HPDE6-E6E7 (cell line): ENCODE data around the gene CLSTN2.

Source experiments
- DNase-seq: peaks from one replicate; pipeline ENCODE4 v3.0.0; 2011; ENCODE audit warnings: missing footprints; ENCODE audit errors: extremely low spot score

The CLSTN2 gene

GRCh38 chr3:140341817-140342403 lies 406.9 kb downstream of the CLSTN2 start:
- no peak for DNase-seq

DNA sequence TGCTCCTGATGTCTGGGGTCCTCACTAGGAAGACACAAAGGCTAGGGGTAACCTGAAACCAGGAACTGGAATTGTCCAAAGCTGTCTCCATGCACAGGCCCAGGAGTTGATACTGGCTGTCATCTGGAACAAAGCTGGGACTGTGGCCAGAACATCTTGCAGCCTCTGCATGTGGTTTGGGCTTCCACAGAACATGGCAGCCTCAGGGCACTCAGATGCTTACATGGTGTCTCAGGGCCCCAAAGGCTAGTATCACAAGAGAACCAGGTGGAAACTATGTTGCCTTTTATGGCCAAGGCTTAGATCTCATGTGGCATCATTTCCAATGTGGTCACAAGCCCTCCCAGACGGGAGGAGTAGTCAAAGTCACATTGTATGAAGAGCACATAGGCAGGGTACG lies 407.7 kb downstream of the CLSTN2 start:
- DNase-seq, result no peak

GRCh38 chr3:140343211-140344081 lies 408.5 kb downstream of the CLSTN2 start:
- no peak for DNase-seq

DNA sequence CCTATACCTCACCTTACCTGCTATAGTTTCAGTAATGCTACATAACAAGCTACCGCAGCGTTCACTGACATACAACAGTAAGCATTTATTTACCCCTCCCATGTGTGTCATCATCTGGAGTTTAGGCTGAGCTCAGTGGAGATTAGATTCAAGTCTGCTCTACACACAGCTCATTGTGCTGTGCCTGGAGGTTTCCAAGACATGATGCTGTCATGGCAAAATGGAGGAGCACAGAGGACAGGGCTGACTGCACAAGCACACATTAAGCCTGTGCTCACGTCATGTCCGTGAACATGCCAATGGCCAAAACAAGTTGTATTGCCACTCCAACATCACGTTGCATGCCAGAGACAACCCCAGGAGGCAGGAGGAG lies 409.1 kb downstream of the CLSTN2 start:
- no peak for DNase-seq

GRCh38 chr3:140344601-140345205 lies 409.7 kb downstream of the CLSTN2 start:
- no peak for DNase-seq

- no peak for DNase-seq
Observed at GRCh38 chr3:140347151-140347550, 412.2 kb downstream of the CLSTN2 start.

DNA sequence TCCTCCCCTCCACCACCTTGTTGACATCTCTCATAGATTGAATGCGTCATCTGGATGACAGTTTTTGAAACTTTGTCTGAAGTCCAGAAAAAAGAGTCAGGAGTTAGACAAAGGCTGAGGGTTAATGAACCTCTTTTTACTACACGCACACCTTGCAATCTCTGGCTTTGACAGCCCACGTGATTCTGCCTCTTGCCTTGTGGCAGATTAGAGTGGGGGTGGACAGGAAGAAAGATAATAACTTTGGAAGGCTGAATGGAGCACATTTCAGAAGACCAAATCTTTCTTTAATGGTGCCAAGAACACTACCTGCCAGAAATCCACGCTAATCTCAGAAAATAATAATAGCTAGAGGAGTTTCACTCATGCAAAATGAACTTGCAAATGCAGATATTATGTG lies 415.0 kb downstream of the CLSTN2 start:
- no peak for DNase-seq

DNA sequence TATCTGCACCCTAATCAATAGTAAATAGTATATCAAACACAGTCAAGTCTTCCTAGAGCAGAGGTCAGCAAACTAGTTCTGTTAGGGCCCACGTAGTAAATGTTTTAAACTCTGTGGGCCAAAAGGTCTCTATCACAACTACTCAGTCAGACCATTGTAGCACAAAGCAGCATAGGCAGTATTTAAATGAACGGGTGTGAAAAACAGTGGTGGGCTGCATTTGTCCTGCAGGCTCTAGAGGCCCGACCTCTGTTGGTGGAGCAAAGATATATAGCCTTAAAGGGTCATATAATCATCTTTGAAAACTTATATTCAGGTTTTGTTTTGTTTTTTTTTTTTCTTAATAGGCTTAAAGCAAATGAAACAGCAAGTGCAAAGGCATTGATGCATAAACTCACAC lies 416.5 kb downstream of the CLSTN2 start:
- no peak for DNase-seq

GRCh38 chr3:140355481-140355880 lies 420.5 kb downstream of the CLSTN2 start:
- DNase-seq, result no peak

DNA sequence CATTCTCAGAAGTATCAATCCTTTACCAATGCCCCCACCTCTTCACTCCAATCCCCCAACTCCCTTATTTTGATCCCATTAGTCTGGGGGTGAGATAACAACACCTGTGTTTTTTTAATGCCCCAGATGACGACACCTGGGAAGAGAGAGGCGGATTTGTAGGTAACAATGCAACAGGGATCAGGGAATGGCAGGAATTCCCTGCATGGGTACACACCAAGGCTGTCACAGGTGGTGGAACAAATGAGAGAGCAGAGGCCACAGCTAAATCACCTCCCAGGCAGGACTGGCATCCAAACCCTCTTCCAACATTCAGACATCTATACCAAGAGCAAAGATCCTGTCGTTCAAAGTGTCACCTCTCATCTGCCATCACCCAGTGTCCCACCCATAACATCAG lies 423.7 kb downstream of the CLSTN2 start:
- DNase-seq, result no peak

- DNase-seq, result no peak
Observed at GRCh38 chr3:140359233-140359995, 424.4 kb downstream of the CLSTN2 start.

DNA sequence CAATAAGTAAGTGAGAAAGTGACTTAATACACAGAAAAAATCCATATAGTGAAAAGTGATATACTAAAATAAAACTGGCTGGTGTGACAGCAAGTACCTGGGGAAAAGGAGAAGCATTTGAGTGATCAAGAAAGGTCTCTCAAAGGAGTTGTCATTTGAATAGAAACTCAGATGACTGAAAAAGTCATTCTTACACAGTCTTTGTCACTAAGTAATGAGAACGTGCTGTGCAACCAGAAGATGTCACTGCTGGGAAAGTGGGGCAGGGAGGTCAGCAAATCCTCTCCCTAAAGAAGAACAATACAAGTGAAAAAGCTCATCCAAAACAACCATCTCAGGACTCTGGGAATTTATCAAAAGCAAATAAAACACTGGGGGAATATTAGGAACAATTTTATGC lies 425.3 kb downstream of the CLSTN2 start:
- no peak for DNase-seq

GRCh38 chr3:140363801-140364200 lies 428.8 kb downstream of the CLSTN2 start:
- DNase-seq, result no peak

DNA sequence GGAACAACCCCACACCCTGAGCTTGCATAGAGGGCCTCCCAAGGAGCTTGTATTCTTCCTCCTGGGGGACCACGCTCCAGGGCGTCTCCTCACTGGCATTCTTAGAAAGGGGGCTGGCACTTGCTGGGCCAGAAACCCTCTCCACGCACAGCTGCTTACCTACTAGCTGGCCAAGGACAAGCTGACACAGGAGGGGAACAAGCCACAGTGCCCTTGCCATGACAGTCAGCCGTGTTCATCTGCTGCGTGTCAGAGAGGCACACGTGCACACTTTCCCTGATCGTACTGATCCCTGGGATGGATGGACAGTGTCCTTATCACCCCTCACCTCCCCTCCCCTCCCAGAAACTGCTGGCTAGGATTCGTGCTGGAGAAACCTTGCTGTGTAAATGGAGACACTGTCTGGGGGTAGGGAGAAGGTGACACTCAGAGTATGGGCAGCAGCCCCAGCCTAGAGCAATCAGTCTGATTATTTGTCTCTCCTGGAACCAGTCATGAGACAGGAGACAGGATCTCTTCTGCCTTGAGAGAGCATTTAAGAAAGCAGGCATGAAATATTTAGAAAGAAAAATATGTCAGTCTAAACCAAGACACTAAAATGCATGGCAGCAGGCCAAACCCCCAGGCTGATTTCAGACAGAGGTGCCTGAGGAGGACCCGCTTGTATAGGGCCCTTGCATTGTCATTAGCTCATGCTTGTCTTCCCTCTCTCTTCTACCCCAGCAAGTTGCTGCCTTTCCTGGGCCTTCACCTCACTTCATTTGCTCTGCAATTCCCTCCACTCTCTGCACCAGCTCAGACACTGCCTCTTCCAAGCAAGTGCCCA lies 431.1 kb downstream of the CLSTN2 start:
- no peak for DNase-seq

DNA sequence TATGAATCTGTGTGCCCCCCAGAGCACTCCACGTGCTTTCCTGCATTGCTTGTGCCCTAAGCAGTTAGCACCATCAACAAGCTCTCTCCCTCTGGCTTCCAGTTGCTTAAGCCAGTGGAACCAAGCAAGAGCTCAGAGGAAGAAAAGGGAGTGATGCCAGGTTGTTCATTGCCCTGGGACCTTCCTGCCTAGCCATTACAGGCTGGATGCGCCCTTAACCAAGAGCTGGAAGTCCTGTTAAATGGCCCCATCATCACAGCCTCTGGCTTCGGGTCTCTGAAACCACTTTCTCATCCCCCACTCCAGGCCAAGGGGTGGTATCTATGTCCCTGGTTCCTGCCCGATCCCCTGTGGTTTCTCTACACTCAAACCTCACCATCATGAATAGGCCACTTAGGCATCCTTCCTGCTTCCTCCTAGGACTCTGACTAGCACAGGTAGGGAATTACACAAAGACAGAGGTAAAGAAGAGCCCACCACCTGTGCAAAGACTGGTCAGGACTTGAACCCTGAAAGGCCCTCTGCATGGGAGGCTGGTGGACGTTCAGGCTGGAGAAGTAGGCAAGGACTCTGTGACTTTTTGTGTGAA lies 433.3 kb downstream of the CLSTN2 start:
- DNase-seq, result no peak

- no peak for DNase-seq
Observed at GRCh38 chr3:140370686-140371085, 435.7 kb downstream of the CLSTN2 start.

DNA sequence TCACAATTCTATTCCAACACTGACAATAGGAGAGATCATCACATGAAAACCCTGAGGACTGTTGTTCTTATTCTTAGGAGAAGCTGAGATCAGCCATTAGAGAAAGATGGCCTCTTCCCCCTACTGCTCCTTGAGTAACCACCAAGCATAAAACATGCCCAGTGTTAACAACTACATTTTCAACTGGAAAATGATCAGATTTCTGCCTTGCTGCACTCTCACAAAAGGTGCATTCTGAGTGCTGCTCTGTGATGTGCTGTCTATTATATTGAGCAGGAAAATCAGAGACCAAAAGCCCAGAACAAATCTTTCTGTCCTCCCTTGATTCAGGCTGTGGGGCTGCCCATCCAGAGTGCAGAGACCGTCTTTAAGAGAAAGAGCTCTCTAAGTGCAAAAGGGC lies 438.2 kb downstream of the CLSTN2 start:
- no peak for DNase-seq

DNA sequence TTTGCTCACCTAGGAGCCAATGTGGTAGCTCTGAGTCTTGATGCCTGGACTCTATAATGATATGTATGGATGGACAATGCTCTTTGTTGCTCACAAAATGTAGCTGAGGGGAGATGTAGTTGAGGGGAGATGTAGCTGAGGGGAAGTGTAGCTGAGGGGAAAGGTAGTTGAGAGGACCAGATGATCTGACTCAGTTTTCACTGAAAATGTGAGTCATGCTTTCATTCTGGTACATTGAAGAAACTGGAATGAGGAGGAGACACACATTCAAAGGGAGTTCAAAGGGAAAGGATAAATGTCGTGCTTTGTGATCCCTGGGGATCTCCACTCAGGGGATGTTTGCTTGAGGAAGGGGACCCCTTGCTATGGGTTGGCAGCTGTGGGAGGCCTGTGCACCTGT lies 440.0 kb downstream of the CLSTN2 start:
- no peak for DNase-seq

DNA sequence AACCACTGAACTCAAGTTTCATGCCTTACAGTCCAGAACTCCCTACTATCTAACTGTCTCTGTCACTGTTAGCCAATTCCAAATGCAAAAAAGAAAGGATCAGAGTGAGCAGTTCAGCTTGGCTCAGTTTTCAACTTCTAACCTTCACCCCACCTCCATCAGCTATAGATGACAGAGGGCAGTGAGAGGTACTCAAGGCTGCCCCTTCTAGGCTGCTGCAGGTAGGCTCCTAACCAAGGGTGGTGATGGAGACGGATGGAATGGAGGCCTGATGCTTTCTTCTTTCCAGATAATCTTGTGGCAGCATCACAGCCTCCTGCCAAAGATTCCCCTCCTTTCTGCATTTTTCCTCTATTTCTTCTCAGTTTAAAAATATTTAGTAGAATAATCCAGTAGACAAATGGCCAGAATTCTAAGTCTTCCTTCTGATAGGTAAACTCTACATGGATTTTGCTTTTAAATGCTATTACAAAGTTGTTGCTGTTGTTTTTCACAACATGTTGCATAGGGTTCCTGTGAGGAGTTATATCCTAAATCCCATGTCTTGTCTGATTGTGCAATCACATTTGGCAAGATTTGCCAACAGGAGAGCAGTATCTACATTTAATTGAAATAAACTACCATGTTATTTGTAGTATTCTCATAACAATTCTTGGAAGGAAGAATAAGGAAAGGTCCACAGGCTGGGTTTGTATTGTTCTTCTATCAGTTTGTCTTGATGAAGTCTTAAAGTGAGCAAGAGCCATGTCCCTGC lies 441.3 kb downstream of the CLSTN2 start:
- no peak for DNase-seq

DNA sequence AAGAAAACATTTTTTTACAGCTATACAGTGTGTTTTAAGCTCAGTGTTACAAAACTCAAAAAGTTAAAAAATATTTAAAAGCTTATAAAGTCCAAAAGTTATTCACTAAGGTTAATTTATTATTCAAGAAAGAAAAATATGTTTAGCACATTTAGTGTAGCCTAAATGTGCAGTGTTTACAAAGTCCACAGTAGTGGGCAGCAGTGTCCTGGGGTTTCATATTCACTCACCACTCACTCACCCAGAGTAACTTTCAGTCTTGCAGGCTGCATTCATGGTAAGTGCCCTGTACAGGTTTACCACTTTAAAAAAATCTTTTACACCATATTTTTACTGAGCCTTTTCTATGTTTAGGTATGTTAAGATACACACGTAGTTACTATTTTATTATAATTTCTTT lies 442.7 kb downstream of the CLSTN2 start:
- no peak for DNase-seq
